ENCODE results near the gene MGMT. TPM values are rescaled to one million over a fixed set of nuclear protein-coding genes. Genes with fewer than 3 reads are reported as not detected.

MGMT gene
- total and polyA plus RNA-seq, 2 experiments from 2014 or later, result 19.3 to 21.9 TPM

GRCh38 chr10:129706081-129706480, 239.0 kb downstream of the MGMT start (continued):
- TF ChIP-seq, protein P1, sequence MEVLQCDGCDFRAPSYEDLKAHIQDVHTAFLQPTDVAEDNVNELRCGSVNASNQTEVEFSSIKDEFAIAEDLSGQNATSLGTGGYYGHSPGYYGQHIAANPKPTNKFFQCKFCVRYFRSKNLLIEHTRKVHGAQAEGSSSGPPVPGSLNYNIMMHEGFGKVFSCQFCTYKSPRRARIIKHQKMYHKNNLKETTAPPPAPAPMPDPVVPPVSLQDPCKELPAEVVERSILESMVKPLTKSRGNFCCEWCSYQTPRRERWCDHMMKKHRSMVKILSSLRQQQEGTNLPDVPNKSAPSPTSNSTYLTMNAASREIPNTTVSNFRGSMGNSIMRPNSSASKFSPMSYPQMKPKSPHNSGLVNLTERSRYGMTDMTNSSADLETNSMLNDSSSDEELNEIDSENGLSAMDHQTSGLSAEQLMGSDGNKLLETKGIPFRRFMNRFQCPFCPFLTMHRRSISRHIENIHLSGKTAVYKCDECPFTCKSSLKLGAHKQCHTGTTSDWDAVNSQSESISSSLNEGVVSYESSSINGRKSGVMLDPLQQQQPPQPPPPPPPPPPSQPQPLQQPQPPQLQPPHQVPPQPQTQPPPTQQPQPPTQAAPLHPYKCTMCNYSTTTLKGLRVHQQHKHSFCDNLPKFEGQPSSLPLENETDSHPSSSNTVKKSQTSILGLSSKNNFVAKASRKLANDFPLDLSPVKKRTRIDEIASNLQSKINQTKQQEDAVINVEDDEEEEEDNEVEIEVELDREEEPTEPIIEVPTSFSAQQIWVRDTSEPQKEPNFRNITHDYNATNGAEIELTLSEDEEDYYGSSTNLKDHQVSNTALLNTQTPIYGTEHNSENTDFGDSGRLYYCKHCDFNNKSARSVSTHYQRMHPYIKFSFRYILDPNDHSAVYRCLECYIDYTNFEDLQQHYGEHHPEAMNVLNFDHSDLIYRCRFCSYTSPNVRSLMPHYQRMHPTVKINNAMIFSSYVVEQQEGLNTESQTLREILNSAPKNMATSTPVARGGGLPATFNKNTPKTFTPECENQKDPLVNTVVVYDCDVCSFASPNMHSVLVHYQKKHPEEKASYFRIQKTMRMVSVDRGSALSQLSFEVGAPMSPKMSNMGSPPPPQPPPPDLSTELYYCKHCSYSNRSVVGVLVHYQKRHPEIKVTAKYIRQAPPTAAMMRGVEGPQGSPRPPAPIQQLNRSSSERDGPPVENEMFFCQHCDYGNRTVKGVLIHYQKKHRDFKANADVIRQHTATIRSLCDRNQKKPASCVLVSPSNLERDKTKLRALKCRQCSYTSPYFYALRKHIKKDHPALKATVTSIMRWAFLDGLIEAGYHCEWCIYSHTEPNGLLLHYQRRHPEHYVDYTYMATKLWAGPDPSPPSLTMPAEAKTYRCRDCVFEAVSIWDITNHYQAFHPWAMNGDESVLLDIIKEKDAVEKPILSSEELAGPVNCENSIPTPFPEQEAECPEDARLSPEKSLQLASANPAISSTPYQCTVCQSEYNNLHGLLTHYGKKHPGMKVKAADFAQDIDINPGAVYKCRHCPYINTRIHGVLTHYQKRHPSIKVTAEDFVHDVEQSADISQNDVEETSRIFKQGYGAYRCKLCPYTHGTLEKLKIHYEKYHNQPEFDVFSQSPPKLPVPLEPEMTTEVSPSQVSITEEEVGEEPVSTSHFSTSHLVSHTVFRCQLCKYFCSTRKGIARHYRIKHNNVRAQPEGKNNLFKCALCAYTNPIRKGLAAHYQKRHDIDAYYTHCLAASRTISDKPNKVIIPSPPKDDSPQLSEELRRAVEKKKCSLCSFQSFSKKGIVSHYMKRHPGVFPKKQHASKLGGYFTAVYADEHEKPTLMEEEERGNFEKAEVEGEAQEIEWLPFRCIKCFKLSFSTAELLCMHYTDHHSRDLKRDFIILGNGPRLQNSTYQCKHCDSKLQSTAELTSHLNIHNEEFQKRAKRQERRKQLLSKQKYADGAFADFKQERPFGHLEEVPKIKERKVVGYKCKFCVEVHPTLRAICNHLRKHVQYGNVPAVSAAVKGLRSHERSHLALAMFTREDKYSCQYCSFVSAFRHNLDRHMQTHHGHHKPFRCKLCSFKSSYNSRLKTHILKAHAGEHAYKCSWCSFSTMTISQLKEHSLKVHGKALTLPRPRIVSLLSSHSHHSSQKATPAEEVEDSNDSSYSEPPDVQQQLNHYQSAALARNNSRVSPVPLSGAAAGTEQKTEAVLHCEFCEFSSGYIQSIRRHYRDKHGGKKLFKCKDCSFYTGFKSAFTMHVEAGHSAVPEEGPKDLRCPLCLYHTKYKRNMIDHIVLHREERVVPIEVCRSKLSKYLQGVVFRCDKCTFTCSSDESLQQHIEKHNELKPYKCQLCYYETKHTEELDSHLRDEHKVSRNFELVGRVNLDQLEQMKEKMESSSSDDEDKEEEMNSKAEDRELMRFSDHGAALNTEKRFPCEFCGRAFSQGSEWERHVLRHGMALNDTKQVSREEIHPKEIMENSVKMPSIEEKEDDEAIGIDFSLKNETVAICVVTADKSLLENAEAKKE (CRISPR knock-in tag; IDR thresholded peaks at IDR 0.05), result no peak
- no peak for TF ChIP-seq POLR2AphosphoS5 (IDR thresholded peaks at IDR 0.05; ENCODE audit: low read depth)
- TF ChIP-seq EZH2 (IDR thresholded peaks at IDR 0.05; ENCODE audit: low read depth, unreplicated experiment), result no peak

GRCh38 chr10:129706523-129706922, 239.5 kb downstream of the MGMT start:
- peaks cover 7% of the 10 kb centered on the region; the same call in 1 of the 3 replicates for H3K36me3 Mint-ChIP-seq (ENCODE audit: low read depth)
- Histone ChIP-seq H3K79me2 (replicated peaks; ENCODE audit: insufficient read depth) (no peaks in the 10 kb centered on the region), H3F3A (replicated peaks; ENCODE audit: low read depth) (no peaks in the 10 kb centered on the region), H3K27ac (ENCODE audit: low read depth) (no peak overlapping the region), H3K4me1 (ENCODE audit: insufficient read depth) (no peaks in the 10 kb centered on the region), H3K4me2 (no peak overlapping the region), H4K20me1 (replicated peaks; ENCODE audit: insufficient read depth) (no peaks in the 10 kb centered on the region), H3K9me2 (ENCODE audit: insufficient read depth) (no peaks in the 10 kb centered on the region), H3K36me3 (ENCODE audit: insufficient read depth) (no peaks in the 10 kb centered on the region), H2AFZ (no peak overlapping the region), H3K27me3 (ENCODE audit: insufficient read depth) (no peaks in the 10 kb centered on the region), H3K4me3 (no peak overlapping the region)
- DNase-seq (ENCODE audit: low spot score), result no peak
- H3K9me3 Mint-ChIP-seq, result no peaks in the 10 kb centered on the region
- H3K27me3 Mint-ChIP-seq (ENCODE audit: insufficient read depth, low read depth, poor library complexity), result no peaks in the 10 kb centered on the region
- H3K27ac Mint-ChIP-seq, result no peak overlapping the region
- H3K4me3 Mint-ChIP-seq, result no peak overlapping the region
- ATAC-seq, result no peak
- peaks cover 21% of the 10 kb centered on the region for H3K4me1 Mint-ChIP-seq
- TF ChIP-seq NANOG (IDR thresholded peaks at IDR 0.05; ENCODE audit: borderline replicate concordance) (no peak), ZNF114 (CRISPR knock-in tag; IDR thresholded peaks at IDR 0.05) (no peak), CTCF (conservative IDR thresholded peaks at IDR 0.05; ENCODE audit: low read depth in 2 of 2) (no peak; a peak in 1 of 4 replicates), EZH2phosphoT487 (IDR thresholded peaks at IDR 0.05; ENCODE audit: unreplicated experiment) (no peak), ZNF331 (CRISPR knock-in tag; IDR thresholded peaks at IDR 0.05; ENCODE audit: low read depth) (no peak), POLR2AphosphoS5 (IDR thresholded peaks at IDR 0.05; ENCODE audit: low read depth) (no peak), JUNB (IDR thresholded peaks at IDR 0.05; ENCODE audit: unreplicated experiment) (no peak), EZH2 (IDR thresholded peaks at IDR 0.05; ENCODE audit: low read depth, unreplicated experiment) (no peak), CREB1 (CRISPR knock-in tag; IDR thresholded peaks at IDR 0.05; ENCODE audit: low read depth) (no peak)
- TF ChIP-seq, protein P2, sequence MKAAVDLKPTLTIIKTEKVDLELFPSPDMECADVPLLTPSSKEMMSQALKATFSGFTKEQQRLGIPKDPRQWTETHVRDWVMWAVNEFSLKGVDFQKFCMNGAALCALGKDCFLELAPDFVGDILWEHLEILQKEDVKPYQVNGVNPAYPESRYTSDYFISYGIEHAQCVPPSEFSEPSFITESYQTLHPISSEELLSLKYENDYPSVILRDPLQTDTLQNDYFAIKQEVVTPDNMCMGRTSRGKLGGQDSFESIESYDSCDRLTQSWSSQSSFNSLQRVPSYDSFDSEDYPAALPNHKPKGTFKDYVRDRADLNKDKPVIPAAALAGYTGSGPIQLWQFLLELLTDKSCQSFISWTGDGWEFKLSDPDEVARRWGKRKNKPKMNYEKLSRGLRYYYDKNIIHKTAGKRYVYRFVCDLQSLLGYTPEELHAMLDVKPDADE (IDR thresholded peaks at IDR 0.05), result no peak
